ENCODE measurements around the gene NEMF.

- no peak for TF ChIP-seq RAD21 (IDR thresholded peaks at IDR 0.05; ENCODE audit: low read depth)
- TF ChIP-seq REST (IDR thresholded peaks at IDR 0.05; ENCODE audit: low read depth), result no peak
- TF ChIP-seq TAF1 (IDR thresholded peaks at IDR 0.05; ENCODE audit: low read depth), result no peak
- no peak for TF ChIP-seq CREB1 (IDR thresholded peaks at IDR 0.05; ENCODE audit: low read depth)
- no peak for TF ChIP-seq EP300 (IDR thresholded peaks at IDR 0.05; ENCODE audit: borderline replicate concordance)
These were observed 97.2 kb downstream of the NEMF start for GRCh38 chr14:49755378-49755777.
